HG03159 (cell line): ENCODE results near the gene PRKN.

ENCODE experiments used
- ATAC-seq: cut with Tn5 transposase; IDR thresholded peaks from one replicate; pipeline ENCODE4 v1.9.1; 2021; ENCODE audit warnings: mild to moderate bottlenecking, moderate library complexity; ENCODE audit not compliant: unreplicated experiment

Gene PRKN

DNA sequence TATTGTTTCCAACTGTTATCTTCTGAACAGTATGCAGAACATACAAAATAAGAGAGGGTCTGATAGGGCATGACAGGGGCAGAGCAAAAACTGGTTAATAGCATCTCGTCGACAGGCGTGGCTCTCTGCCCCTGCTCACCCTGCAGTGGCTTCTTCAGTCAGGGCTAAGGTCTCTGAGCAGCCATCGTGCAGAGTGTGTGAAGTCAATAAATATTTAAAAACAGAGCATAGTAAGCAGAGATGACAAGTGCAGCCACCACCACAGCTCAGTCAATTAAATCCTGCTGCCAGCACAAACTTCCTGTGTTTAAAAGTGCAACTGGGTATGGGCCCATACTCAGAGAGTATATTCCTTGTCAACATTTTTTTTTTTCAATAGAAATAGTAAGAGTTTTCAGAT, 1080.3 kb downstream of the PRKN start:
- no peak for ATAC-seq

- ATAC-seq: no peak
Measured at GRCh38 chr6:161644521-161644920, 1083.0 kb downstream of the PRKN start.

DNA sequence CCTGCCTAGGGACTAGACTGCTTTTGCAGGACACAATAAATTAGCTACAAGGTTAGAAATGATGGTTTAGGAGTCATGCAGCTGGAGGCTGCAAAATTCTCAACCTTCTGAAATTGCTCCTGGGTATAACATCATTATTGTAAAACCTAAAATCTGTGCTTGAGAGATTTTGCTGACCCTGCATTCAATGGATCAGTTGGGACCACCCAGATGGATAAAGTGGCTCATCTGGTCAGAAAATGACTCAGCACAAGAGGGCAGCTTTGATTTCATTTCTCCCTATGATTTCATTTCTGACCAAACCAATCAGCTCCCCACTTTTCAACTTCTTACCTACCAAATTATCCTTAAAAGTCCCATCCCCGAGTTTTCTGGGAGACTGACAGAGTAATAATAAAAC, 1086.4 kb downstream of the PRKN start:
- no peak for ATAC-seq

- no peak for ATAC-seq
Measured at GRCh38 chr6:161639772-161640171, 1087.8 kb downstream of the PRKN start.

GRCh38 chr6:161637658-161638057, 1089.9 kb downstream of the PRKN start:
- no peak for ATAC-seq

- ATAC-seq: no peak
Measured at GRCh38 chr6:161636882-161637430, 1090.6 kb downstream of the PRKN start.

- no peak for ATAC-seq
Measured at GRCh38 chr6:161635975-161636374, 1091.6 kb downstream of the PRKN start.

DNA sequence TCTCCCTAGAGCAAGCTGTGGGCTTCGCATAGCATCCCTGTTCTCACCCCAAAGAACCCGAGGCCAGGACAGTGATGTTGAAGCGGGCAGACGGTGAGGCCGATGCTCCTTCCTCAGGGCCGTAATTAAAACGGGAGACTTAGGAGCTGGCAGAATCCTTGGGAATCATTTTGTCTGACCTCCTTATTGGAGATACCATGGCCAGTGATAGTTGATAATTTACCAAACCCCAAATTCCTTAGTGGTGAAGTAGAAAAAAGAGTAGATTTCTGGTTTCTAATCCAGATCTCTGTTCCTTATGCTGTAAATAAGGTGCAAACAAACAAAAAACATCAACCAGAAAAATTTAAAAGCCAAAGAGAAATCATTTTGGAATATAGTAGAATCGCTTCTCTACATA, 1092.7 kb downstream of the PRKN start:
- no peak for ATAC-seq

- no peak for ATAC-seq
Measured at GRCh38 chr6:161631676-161632194, 1095.8 kb downstream of the PRKN start.

GRCh38 chr6:161630674-161631073, 1096.9 kb downstream of the PRKN start:
- no peak for ATAC-seq

- ATAC-seq: no peak
Measured at GRCh38 chr6:161626132-161626676, 1101.4 kb downstream of the PRKN start.

- ATAC-seq: no peak
Measured at GRCh38 chr6:161624111-161624510, 1103.5 kb downstream of the PRKN start.

GRCh38 chr6:161622779-161623178, 1104.8 kb downstream of the PRKN start:
- ATAC-seq: no peak

- no peak for ATAC-seq
Measured at GRCh38 chr6:161618831-161619454, 1108.6 kb downstream of the PRKN start.

- ATAC-seq: no peak
Measured at GRCh38 chr6:161613711-161614110, 1113.9 kb downstream of the PRKN start.

GRCh38 chr6:161608771-161609170, 1118.8 kb downstream of the PRKN start:
- no peak for ATAC-seq

DNA sequence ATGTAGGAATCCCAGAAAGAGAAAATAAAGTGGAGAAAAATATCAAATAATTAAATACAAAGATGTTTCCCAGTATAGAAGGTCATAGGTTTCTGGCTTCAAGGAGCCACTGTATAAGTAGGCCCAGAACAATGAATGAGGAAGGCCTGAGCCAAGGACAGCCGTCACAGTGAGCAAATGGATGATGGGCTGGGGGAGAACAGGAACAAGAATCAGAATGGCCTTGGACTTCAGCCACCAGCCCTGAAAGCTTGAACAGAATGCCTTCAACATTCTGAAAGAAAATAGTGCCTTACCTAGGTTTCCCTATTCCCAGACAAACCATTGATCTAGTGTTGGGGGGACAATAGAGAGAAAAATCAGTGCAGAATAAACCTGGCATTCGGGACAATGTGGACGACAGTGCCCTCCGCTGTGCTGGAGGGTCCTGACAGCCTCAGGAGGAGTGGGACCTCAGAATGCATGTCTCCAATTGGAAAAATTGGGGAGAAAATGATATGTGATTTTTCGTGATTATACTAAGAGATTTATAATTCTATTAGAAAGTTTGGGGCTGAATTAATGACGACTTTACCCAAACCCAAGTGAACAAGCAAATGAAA, 1119.8 kb downstream of the PRKN start:
- no peak for ATAC-seq

DNA sequence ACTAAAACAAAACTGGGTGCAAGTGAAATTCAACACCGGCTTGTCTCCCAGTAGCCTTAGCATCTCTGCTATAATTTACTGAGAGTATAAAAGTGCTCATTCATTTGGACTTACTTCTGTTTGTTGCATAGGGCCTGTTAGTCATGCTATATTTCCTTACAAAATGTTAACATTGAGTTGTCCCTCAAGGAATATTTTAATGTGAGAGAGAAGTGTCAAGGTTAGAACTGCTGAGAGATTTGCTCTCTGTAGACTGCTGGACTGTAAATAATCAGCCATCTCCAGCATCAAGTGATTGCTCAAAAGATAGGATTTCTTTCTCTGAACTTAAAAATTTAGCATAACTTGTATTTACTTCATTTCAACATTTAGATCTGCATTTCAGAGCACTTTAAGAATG, 1125.2 kb downstream of the PRKN start:
- ATAC-seq: no peak

GRCh38 chr6:161598896-161599295, 1128.7 kb downstream of the PRKN start:
- no peak for ATAC-seq

GRCh38 chr6:161596807-161597520, 1130.6 kb downstream of the PRKN start:
- ATAC-seq: no peak

- no peak for ATAC-seq
Measured at GRCh38 chr6:161594412-161594811, 1133.2 kb downstream of the PRKN start.
